ENCODE results near the gene OR52E4. TPM values are rescaled to one million over a fixed set of nuclear protein-coding genes. Genes with fewer than 3 reads are reported as not detected.

Gene OR52E4
- total and polyA plus RNA-seq, 4 experiments from 2014 or later: not detected

Other genes with a start within 250 kb of the OR52E4 start
- gene TRIM5, start 195.6 kb upstream of the OR52E4 start, total RNA-seq: 10 to 100 TPM; 33.9 to 35.5 TPM
- 1 to 10 TPM; 9.1 to 9.5 TPM for gene TRIM5, start 195.6 kb upstream of the OR52E4 start, polyA plus RNA-seq
- gene TRIM22, start 190.8 kb upstream of the OR52E4 start, total RNA-seq: 100 to 1,000 TPM; 349 to 353 TPM
- gene TRIM22, start 190.8 kb upstream of the OR52E4 start, polyA plus RNA-seq: 100 to 1,000 TPM; 187 to 190 TPM
- under 1 TPM; 0.44 to 0.61 TPM for gene OR56B1, start 144.2 kb upstream of the OR52E4 start, total RNA-seq
- under 1 TPM in 1 of 2 donors, not detected in 1; 0.20 TPM for gene OR56B1, start 144.2 kb upstream of the OR52E4 start, polyA plus RNA-seq
- gene OR52N4, start 126.4 kb upstream of the OR52E4 start, total RNA-seq: 1 to 10 TPM; 1.6 to 2.2 TPM
- under 1 TPM; 0.50 to 0.60 TPM for gene OR52N4, start 126.4 kb upstream of the OR52E4 start, polyA plus RNA-seq
- gene OR52N5, start 97.3 kb upstream of the OR52E4 start, total RNA-seq: not detected
- gene OR52N5, start 97.3 kb upstream of the OR52E4 start, polyA plus RNA-seq: not detected
- gene OR52N1, start 89.4 kb upstream of the OR52E4 start, total RNA-seq: not detected
- gene OR52N1, start 89.4 kb upstream of the OR52E4 start, polyA plus RNA-seq: not detected
- gene OR52N2, start 71.7 kb upstream of the OR52E4 start, total RNA-seq: not detected
- not detected for gene OR52N2, start 71.7 kb upstream of the OR52E4 start, polyA plus RNA-seq
- gene OR52E6, start 38.7 kb upstream of the OR52E4 start, total RNA-seq: not detected
- not detected for gene OR52E6, start 38.7 kb upstream of the OR52E4 start, polyA plus RNA-seq
- not detected for gene OR52E8, start 22.9 kb upstream of the OR52E4 start, total RNA-seq
- gene OR52E8, start 22.9 kb upstream of the OR52E4 start, polyA plus RNA-seq: not detected
- not detected for gene OR52E5, start 12.6 kb downstream of the OR52E4 start, total RNA-seq
- not detected for gene OR52E5, start 12.6 kb downstream of the OR52E4 start, polyA plus RNA-seq
- not detected for gene OR56A3, start 61.6 kb downstream of the OR52E4 start, total RNA-seq
- gene OR56A3, start 61.6 kb downstream of the OR52E4 start, polyA plus RNA-seq: not detected
- not detected for gene OR56A5, start 87.9 kb downstream of the OR52E4 start, total RNA-seq
- not detected for gene OR56A5, start 87.9 kb downstream of the OR52E4 start, polyA plus RNA-seq
- not detected for gene OR52L1, start 106.4 kb downstream of the OR52E4 start, total RNA-seq
- gene OR52L1, start 106.4 kb downstream of the OR52E4 start, polyA plus RNA-seq: not detected
- not detected for gene OR56A4, start 126.3 kb downstream of the OR52E4 start, total RNA-seq
- not detected for gene OR56A4, start 126.3 kb downstream of the OR52E4 start, polyA plus RNA-seq
- gene OR56A1, start 150.1 kb downstream of the OR52E4 start, total RNA-seq: not detected
- not detected for gene OR56A1, start 150.1 kb downstream of the OR52E4 start, polyA plus RNA-seq
- not detected for gene OR56B4, start 227.1 kb downstream of the OR52E4 start, total RNA-seq
- gene OR56B4, start 227.1 kb downstream of the OR52E4 start, polyA plus RNA-seq: not detected

Measured in CD4-positive, alpha-beta memory T cell (primary cell).